DMS153 treated with DMSO at 0.1 percent for 48 hours (cell line): Measurements from ENCODE around the gene ADAMTS2.

ENCODE experiments used
- DNase-seq: peaks from one replicate; lab custom pipeline; 2025; ENCODE audit not compliant: unreplicated experiment; lab: John Stamatoyannopoulos, UW

ADAMTS2 gene

DNA sequence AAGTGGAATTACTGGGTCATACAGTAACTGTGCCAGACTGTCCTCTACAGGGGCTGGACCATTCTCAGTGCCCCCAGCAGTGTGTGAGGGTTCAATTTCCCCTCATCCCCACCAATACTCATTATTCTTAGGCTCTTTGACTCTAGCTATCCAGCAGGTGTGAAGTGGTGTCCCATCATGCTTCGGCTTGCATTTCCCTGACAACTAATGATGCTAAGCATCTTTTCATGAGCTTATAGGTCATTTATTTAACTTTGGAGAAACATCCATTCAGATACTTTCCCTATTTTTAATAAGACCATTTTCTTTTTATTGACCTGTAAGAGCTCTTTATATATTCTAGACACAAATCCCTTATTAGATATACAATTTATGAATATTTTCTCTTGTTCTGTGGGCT is 63.6 kb downstream of the ADAMTS2 start:
- DNase-seq = no peak

DNA sequence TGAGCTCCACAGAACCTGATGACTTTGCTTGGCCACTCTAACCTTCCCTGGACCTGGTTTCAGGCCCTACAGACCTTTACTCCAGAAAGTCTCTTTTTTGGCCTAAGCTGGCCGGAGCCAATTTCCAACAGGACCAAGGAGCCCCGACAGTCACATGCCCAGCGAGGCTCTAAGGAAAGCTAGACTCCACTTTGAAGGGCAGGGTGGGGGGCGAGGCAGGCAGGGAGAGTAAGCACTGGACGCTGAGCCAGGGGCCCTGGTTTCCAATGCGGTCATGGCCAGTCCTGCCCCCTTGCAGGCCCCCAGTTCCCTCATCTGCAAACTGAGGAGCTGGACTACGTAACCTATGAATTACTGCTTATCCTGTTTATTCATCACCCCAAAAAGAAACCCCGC is 65.2 kb downstream of the ADAMTS2 start:
- no peak for DNase-seq

DNA sequence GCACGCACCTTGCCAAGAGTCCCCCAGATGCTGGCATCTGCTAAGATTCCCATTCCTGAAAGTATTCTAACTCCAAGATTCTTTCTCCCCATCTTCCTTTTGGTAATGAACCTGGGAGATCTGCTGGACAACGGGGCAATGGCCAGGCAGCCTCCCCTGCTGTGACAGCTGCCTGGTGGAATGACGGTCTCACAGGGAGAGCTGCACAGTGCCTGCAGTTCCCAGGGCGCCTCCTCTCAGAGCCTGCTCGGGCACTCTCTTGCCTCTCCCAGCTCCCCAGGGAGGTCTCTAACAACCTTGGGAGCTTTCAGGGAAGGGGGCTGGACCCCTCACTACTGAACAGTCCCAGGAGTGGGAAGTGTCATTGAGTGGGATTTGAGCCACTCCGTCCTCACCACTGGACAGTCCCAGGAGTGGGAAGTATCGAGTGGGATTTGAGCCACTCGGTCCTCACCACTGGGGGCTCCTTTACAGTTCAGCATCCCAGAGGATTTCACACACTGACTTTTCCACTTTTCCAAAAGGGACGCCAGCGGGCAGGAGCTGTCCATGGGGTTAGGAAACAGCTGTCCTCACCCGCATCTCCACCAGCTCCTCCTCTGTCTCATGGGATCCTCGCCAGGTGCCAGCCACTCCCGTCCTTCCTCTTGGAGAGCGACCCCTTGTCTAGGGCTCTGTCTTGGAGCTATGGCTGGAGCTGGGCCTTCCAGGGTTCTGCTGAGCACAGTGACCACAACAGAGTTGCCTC is 65.7 kb downstream of the ADAMTS2 start:
- DNase-seq = no peak

DNA sequence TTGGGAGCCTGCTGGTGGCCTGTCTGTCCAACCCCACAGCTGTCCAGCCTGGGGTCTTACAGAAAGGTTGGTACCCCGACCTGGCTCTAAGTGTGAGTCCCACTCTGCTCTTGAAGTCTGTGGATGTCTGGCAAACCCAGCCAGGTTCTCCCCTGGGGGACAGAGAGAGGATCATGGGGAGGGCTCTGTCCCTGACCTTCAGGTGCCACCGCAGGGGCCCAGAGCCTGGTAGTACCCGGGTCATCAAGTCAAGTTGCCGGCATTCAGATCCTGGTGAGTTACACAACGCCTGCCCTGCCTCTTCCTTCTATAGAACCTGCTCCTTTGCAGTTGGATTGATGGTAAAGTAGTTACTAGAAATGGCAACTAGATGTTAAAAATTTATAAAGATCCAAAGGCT is 66.7 kb downstream of the ADAMTS2 start:
- DNase-seq = no peak

DNA sequence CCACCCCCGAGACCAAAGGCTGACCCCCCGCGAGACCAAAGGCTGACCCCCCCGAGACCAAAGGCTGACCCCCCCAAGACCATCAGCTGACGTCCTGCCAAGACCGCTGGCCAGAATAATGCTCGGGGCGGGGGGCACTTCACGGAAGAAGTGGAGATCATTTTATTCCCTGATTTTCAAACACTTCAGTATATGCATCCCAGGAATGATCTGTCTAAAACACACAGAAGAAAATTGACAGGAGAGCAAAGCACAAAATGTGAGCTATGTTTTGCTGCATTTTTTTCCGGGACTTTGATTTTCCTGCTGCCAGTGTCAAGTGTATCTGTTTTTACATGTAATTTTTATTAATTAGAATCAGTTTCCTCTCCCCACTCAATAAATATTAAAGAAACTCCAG is 67.1 kb downstream of the ADAMTS2 start:
- no peak for DNase-seq

DNA sequence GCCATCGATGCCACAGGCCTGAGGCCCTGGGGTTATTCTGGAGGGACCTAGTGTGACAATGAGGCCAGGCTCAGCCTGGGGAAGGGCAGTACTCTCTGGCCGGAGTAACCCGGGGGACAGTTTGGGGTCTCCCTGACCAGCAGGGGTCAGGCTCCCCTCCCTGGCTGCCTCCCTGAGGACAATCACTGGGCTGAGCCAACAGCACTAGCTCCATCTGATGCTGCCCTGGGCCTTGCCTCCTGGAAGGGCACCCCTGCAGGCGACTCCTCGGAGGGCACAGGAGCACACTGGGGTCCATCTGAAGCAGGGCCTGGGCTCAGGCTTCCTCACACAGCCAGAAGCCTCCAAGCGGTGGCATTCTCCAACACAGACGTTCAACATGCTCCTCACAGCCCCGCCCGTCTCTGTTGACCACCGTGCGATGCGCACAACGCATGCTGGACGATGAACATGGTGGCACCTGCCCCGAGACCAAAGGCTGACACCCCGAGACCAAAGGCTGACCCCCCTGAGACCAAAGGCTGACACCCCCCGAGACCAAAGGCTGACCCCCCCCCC is 68.3 kb downstream of the ADAMTS2 start:
- no peak for DNase-seq

DNA sequence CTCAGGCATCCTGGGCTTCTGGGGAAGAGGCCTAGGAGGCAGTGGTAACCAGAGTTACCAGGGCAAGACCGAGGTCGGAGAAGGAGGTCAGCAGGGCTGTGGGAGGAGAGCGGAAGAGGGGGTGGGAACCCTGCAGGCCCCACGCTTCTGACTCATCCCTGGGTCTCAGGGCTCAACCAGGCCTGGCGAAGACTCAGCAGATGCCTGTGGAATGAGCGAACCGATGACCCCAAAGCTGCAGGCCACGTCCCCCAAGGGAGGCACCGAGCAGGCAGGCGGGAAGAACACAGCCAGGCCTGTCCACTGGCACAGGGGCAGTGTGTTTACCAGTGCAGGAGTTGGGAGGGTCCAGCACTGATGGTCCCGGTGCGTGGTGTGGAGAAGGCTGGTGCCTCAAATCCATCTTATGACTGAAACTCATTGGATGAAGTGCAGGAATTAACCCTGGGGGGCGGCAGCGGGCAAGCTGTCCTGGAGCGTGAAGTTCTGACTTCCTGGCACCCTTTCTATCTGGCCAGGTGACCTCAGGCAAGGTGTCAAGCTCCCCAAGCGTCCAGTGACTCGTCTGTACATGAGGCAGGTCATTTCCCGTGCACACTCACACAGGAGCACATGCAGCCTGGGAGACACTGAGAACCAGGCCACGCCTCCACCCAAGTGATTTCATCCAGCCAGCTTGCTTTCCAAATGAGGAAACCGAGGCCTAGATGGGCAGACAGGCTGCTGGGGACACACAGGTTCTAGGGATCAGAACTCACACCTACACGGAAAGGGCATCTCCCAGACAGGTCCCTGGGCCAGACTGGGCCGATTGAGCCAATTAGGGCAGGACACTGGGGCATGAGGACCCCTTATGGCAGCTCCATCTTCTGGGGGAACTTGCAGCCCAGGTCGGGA is 69.1 kb downstream of the ADAMTS2 start:
- no peak for DNase-seq

DNA sequence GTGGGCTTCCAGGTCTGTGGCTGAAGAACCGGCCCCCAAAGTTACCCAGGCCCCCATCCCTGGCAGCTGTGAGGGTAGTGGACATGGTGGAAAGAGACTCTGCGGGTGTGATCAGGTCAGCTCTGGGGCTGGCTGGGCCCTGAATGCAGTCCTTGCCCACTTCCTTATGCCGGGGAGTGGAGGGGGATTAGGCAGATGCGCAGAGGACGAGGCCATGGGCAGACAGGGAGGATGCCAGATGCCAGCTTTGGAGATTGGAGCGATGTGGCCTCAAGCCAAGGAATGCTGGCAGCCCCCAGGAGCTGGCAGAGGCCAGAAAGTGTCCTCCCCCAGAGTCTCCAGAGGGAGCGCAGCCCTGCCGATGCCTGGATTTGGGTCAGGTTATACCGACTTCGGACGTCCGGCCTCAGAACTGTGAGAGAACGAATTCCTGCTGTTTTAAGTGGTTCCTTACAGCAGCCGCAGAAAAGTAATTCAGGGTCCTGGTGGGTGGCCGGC is 69.8 kb downstream of the ADAMTS2 start:
- no peak for DNase-seq

DNA sequence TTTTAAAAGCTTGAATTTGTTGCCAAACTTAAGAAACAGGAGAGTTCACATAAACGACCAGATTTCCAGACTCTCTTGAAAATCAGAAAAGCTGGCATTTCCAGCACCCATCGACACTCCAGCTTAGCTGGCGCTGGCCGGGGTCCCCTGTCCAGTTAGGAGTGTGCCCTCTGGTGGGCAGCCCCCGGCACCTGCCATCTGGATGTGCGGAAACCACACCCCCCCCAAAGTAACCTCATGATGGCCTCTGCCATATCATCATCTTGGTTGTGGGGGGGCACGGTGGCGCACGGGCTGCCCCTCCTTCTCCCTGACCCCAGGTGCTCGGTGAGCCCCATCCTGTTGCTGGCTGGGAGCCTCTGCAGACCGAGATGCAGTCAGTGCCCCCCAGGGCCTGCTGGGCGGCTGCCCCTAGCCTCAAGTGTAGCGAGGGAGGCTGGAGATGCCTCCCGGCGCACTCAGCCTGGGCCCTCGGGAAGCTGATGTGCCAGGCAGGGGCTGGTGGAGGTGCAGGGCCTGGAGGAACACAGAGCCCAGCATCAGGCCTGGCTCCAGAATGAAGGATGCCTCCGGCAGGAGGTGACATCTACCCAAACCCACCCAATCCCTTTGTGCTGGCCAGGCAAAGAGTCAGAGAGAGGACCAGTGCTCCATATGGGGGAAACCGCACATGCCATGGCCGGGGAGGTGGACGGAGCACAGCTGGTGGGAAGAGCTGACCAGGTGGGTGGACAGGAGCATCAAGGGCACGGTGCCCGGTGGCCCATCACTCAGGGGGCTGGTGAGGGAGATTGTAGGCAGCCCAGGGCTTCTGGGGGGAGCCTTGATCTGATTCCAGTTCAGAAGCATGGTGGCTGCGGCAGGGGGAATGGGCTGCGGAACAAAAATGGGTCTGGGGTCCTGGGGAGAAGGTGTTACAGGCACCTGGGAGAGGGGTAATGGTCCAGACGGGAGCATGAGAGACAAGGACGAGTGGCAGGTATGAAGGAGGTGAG is 70.6 kb downstream of the ADAMTS2 start:
- no peak for DNase-seq

DNA sequence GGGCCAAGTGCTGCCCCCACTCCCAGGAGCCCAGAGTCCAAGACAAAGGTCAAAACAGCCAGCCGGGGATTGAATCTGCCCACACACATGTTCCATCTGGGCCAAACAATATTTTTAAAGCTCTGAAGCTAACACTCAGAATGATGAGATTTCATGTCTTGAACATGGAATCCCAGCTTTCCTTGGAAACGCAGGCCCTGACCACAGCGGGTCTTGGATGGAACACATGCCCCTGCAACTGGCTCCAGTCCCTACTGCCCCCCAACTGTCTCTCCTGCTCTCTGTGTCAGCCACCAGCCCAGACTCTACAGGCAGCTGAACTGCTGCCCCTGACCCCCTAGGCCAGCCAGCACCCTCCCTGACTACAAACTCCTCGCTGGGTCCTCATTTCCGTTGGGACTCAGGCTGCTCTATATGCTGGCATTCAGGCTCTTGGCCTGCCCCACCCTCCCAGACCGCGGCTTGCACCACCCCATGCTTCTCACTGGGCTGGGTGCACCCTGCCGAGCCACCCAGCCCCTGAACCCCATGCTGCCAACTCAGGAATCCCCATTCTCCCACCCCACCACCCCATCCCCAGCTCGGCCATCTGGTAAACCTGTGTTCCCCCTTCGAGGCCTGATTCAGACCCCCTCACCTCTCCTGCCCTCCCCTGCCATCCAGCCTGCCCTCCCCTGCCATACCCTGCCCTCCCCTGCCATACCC is 71.7 kb downstream of the ADAMTS2 start:
- no peak for DNase-seq

DNA sequence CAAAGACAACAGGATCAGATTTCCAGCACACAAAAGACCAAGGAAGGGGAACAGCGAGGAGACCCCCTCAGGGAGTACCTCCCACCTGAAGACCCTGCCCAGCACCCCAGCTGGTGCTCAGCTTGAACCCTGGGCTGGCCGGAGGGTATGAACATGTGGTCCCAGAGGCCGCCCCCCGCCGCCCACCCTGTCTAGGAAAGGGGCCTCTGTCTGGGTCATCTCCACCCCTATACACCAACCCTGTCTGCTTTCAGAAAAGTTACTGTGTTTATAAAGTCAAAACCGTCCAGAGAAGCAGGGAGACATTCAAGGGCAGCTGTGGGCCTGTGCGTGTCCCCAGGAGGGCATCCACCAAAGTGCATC is 72.2 kb downstream of the ADAMTS2 start:
- no peak for DNase-seq

DNA sequence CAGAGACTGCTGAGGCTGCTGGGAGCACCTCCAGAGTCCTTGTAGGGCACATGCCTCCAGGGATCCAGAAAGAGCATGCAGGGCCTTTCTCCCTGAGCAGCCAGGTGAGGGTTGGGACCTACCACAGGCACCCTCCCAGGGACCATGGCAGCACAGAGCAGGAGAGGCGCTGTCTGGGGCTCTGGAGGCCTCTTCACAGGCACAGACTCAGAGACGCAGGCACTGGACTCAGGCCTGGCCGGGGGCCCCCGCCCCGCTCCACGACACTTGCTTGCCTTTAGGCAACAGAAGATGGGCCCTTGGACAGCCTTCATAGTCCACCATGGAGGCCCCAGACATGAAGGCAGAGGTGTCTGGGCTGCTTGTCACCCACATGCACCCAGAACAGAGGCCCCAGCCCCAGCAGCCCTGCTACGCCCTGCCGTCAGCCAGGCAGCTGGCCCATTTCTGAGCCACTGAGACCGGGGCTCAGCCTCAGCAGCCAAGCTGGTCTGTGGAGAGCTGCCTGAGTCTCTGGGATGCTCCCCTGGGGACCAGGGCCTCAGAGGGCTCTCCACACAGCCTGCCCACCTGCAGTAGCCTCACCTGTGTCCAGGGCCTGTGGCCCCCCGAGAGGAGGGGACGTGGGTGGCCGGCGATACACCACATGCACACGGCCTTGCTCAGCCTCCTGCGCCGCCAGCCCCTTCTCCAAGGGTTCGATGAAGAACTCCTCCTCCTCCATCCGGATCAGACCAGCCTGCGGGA is 72.8 kb downstream of the ADAMTS2 start:
- DNase-seq = no peak

DNA sequence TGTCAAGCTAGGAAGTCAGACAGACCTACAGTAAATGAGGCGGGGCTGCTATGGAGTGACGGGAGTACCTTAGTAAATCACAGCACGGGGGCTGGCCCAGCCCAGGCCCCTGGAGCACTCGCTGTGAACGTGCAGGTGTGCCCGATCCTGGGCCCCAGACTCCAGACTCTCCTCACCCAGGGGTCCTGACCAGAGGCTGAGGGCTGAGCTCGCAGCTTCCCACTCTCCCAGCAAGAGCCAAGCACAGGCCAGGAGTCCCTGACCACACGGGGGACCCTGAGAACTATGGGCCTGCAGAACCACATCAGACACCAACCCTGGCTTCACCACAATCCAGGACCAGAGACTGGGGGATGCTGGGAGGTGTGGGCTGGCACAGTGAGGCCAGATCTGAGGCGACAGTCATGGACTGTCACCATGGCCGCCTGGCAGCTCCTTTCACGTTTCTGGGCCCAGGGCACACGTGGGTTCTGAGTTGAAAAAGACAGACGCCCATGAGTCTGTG is 73.4 kb downstream of the ADAMTS2 start:
- DNase-seq = no peak

DNA sequence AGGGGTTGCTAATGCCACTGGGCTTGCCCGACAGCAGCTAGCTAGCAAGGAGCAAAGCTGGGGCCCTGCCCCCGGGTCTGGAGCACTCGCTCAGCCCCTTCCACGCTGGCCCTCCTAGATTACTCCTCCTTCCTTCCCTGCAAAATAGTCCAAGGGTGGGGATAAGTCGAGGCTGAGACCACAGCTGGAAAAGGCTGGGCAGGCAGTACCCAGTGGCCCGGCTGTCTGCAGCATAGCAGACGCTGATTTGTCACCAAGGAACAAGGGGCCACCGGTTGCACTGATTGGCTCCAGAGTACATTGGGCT is 73.9 kb downstream of the ADAMTS2 start:
- DNase-seq = no peak

DNA sequence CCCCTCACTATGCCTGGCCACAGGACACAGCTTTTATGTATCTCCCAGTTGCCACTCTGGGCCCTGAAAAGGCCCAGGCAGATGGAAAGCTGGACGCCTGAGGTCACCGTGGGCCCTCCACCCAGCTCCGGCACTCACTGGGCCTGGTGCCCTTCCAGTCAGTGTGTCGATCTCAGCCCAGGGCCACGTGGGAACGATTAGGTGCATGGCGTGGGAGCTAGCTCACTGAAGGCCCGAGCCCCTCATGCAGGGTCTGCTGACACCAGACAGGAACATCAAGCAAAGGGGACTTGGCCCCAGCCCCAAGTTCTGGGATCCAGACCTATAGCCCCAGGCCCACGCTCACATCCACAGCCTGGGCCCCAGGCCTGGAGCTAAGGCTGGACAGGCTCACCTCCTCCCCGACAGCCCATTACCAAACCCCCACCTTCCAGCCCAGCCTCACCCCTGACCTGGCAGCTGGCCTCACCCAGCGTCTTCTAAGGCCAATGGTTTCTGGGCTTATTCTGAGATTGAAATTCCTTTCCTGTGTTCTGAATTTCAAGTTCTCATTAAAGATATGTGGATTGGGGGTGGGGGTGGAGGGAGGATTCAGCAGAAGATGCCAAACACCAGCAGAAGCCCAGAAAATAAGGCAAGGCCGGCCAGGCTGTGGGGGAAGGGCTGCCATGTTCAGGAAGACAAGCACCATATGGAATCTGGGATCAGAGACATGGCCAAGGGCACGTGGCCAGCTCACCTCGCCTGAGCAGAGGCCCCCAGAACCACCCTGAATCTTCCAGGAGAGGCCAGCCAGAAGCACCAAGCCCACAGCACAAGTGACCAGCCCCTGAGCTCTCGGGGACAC is 74.5 kb downstream of the ADAMTS2 start:
- no peak for DNase-seq

DNA sequence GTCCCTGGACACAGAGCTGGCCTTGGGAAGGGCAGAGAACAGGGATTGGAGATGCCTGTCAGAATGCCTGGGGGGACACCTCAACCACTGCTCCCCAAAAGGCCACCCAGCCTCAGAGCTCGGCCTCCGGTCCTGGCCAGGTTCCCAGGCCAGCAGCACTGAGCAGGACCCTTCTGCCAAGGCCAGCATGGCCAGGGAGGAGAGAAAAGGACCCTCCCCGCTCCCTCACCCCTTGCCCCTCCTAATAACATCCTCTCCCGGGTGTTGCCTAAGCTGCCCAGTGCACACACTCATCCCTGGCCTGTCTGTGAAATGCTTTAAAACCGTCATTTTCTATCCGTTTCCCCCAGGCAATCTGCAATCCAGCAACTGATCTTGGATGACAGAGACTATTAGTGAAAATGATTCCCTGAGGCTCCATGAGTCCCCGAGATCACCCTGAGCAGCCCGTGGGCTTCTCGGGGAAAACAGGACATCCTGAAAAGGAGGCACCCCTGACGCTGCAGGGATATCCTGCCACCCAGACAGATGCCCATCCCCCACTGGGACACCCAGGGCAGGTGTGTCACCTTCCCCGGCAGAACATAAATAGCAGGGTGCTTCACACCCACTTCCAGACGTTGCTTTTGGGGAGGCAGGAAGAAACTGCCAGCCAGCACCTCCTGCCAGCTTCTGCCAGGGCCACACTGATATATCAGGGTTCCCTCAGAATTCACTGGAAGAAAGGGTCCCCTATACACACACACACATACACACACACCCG is 75.3 kb downstream of the ADAMTS2 start:
- no peak for DNase-seq

DNA sequence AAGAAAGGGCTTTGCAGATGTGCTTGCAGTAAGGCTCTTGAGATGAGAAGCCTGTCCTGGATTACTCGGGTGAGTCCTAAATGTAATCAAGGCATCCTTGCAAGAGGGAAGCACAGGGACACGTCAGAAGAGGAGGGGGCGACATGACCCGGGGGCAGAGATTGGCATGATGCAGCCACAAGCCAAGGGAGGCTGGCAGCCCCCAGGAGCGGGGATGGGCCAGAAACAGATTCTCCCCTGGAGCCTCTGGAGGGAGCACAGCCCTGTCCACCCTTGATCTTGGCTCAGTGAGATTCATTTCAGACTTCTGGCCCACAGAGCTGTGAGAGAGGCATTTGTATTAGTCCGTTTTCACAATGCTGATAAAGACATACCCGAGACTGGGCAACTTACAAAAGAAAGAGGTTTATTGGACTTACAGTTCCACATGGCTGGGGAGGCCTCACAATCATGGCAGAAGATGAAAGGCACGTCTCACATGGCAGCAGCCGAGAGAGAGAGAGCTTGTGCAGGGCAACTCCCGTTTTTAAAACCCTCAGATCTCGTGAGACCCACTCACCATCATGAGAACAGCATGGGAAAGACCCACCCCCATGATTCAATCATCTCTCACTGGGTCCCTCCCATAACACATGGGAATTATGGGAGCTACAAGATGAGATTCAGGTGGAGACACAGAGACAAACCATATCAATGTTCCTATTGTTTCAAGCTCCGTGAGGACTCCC is 76.1 kb downstream of the ADAMTS2 start:
- DNase-seq = no peak
